Chondrocyte (in vitro differentiated cells): ENCODE data around the gene HDAC4. TPM values are rescaled to one million over a fixed set of nuclear protein-coding genes. Genes with fewer than 3 reads are reported as not detected.
A peak's percentile ranks its signal among the peaks of the same experiment; 100 is the strongest.

Experiments
- DNase-seq: peaks from one replicate; pipeline ENCODE4 v3.0.0; 2021; ENCODE audit warnings: mixed read lengths, low spot score
- H3K27ac Mint-ChIP-seq: one replicate; pipeline ENCODE4 v1.8.0; 2021; ENCODE audit warnings: mild to moderate bottlenecking, moderate library complexity, mixed read lengths; ENCODE audit not compliant: unreplicated experiment
- H3K27me3 Mint-ChIP-seq: 2 replicates; pipeline ENCODE4 v1.8.0; 2021; ENCODE audit warnings: low read depth, mixed read lengths
- H3K36me3 Mint-ChIP-seq: 2 replicates; pipeline ENCODE4 v1.8.0; 2021; ENCODE audit warnings: low read depth, mixed read lengths
- H3K4me1 Mint-ChIP-seq: 2 replicates; pipeline ENCODE4 v1.8.0; 2021; ENCODE audit warnings: low read depth, mild to moderate bottlenecking, mixed read lengths
- H3K4me3 Mint-ChIP-seq: one replicate; pipeline ENCODE4 v1.8.0; 2021; ENCODE audit warnings: mild to moderate bottlenecking, moderate library complexity, mixed read lengths; ENCODE audit not compliant: unreplicated experiment
- H3K9me3 Mint-ChIP-seq: 2 replicates; pipeline ENCODE4 v1.8.0; 2021; ENCODE audit warnings: low read depth, mixed read lengths
- total RNA-seq: library from RNA; stranded (reverse); gene quantifications from 3 replicates; pipeline ENCODE4 v1.2.1, GENCODE V29; 2021
- TF ChIP-seq, protein P1 (sequence below): fragments of 200-600 bp; sonication (generic); IDR thresholded peaks from 2 replicates; pipeline ENCODE4 v1.5.0; 2021; ENCODE audit warnings: antibody characterized with exemption, mild to moderate bottlenecking, moderate library complexity

HDAC4 gene
- total RNA-seq, 1 donor from 2014 or later = 22.3 TPM

DNA sequence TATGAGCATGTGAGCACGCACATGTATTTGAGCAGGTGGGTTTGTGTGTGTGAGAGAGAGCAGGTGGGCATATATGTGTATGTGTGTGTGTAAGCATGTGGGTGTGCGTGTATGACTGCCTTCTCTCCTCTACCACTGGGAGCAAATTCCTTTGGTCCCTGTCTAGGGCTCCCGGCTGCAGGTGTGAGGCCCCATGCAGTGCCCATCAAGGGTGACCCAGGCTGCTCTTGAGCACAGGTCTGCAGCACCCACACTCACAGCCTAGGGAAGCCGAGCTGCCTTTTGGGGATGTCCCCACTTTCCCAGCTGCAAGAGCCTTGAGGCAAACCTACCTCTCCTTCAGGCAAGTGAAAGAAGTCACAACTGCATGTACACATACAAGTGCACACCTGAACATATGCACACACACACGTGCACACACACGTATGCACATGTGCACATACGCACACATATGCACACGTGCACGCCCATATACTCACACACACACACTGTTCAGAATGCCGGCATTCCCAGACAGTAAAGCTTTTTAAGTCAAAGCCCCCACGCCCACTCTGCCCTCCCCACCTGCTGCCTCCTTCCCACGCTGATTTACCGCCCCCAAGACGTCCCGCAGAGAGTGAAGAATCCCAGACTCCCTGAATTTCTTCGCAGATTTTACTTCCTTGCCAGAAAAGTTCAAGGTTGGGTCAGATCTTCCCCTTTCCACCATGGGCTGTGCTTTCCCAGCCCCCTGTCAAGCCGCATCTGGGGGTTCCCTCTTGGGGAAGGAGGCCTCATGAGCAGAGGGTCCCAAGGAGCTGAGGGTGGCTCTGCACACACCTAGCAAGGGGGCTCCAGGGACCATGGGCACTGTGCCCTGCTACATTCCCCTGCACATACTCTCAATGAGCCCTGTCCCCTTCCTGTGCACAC is 382.3 kb downstream of the HDAC4 start:
- Mint-ChIP-seq H3K4me3 (no peak overlapping the region), H3K27ac (no peak overlapping the region), H3K4me1 (no peaks in the 10 kb centered on the region), H3K36me3 (no peaks in the 10 kb centered on the region), H3K9me3 (no peaks in the 10 kb centered on the region), H3K27me3 (peaks cover 14% of the 10 kb centered on the region)
- TF ChIP-seq, protein P1, sequence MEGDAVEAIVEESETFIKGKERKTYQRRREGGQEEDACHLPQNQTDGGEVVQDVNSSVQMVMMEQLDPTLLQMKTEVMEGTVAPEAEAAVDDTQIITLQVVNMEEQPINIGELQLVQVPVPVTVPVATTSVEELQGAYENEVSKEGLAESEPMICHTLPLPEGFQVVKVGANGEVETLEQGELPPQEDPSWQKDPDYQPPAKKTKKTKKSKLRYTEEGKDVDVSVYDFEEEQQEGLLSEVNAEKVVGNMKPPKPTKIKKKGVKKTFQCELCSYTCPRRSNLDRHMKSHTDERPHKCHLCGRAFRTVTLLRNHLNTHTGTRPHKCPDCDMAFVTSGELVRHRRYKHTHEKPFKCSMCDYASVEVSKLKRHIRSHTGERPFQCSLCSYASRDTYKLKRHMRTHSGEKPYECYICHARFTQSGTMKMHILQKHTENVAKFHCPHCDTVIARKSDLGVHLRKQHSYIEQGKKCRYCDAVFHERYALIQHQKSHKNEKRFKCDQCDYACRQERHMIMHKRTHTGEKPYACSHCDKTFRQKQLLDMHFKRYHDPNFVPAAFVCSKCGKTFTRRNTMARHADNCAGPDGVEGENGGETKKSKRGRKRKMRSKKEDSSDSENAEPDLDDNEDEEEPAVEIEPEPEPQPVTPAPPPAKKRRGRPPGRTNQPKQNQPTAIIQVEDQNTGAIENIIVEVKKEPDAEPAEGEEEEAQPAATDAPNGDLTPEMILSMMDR = no peak
- peak; percentile 44 for DNase-seq

DNA sequence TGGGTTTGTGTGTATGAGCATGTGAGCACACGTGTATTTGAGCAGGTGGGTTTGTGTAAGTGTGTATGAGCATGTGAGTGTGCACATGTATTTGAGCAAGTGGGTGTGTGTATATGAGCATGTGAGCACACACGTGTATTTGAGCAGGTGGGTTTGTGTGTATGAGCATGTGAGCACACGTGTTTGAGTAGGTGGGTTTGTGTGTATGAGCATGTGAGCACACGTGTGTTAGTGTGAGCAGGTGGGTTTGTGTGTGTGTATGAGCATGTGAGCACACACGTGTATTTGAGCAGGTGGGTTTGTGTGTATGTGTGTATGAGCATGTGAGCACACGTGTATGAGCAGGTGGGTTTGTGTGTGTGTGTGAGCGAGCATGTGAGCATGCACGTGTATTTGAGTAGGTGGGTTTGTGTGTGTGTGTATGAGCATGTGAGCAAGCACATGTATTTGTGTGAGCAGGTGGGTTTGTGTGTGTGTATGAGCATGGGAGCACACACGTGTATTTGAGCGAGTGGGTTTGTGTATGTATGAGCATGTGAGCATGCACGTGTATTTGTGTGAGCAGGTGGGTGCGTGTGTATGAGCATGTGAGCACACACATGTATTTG is 383.2 kb downstream of the HDAC4 start:
- Mint-ChIP-seq H3K9me3 (no peaks in the 10 kb centered on the region), H3K4me3 (no peak overlapping the region), H3K4me1 (no peaks in the 10 kb centered on the region), H3K27ac (no peak overlapping the region), H3K36me3 (no peaks in the 10 kb centered on the region), H3K27me3 (peaks cover 14% of the 10 kb centered on the region)
- TF ChIP-seq, protein P1 = no peak
- no peak for DNase-seq

DNA sequence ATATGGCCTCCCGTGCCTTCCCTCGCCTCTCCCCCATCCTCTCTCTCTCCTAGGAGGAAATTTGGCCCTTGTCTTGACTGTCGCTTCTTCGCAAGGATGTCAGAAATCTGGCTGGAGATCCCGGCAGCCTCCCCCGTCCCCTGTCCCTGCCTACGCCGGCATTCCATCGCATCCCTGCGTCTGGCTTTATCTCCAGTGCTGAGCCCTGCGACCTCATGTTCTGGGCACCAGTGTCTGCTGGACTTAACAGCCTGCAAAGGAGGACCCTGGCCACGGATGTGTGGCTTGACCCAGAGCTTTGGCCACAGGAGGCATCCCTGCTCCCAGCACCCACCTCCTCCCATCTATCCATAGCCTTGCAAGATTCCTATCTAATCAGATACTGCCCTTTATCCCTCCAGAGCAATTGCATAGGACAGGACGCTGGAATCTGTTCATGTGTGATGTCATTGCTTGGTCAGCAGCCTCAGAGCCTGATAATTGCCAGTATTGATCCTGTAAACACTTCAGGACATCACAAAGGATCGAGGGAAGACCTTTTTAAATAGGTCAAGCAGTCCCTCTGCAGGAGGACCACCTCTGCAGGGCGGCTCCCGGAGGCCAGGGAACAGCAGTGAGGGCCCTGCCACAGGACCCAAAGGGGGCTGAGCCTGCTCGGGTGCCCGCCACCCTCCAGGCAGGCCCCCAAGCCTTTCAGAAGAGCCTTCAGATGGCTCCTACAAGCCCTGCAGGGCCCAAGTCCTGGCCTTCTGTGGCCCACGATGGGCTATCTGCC is 384.7 kb downstream of the HDAC4 start:
- H3K27ac Mint-ChIP-seq = no peak overlapping the region
- H3K27me3 Mint-ChIP-seq = peaks cover 21% of the 10 kb centered on the region
- no peaks in the 10 kb centered on the region for H3K4me1 Mint-ChIP-seq
- peak; percentile 78 for DNase-seq
- TF ChIP-seq, protein P1 = no peak
- H3K36me3 Mint-ChIP-seq = no peaks in the 10 kb centered on the region
- H3K9me3 Mint-ChIP-seq = no peaks in the 10 kb centered on the region
- no peak overlapping the region for H3K4me3 Mint-ChIP-seq

DNA sequence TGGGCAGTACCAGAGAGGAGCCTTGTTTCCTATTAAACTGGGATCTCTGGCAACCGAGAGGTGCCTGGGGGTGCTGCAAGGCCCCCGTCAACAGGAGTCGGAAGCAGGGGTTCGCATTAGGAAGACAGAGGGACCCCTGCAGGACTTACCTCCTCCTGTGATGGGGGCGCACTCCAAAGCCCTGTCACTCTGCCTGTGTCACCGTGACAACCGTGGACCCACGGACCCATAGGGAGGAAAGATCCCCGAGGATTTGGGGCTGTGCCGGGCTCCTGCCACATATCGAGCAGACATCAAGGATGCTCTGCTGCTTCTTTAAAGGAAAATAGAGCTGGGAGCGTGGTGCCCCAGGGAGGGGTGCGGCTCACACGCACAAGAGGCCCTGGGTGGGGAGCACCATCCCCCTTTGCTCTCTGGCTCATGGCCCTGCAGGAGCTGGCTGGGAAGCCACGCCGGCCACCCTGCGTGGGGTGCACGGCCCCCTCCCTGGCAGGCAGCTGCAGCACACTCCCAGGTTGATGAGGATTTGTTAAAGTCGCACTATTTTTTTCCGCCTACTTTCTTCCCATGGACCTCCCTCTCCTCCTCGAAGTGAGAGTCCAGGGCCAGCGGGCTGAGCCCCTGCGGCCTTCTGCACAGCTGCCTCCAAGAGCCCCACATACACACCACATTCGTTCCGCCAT is 385.5 kb downstream of the HDAC4 start:
- Mint-ChIP-seq H3K4me1 (no peaks in the 10 kb centered on the region), H3K27me3 (peaks cover 20% of the 10 kb centered on the region), H3K27ac (no peak overlapping the region), H3K9me3 (no peaks in the 10 kb centered on the region), H3K36me3 (no peaks in the 10 kb centered on the region), H3K4me3 (no peak overlapping the region)
- TF ChIP-seq, protein P1 = no peak
- peak; percentile 83 for DNase-seq
